Testis (tissue), 3 donors: ENCODE results near the gene ABL1. TPM values are rescaled to one million over a fixed set of nuclear protein-coding genes. Genes with fewer than 3 reads are reported as not detected.

Experiments
- DNase-seq: peaks from one replicate; pipeline ENCODE4 v3.0.0-alpha.2; 2019
- H3K27ac ChIP-seq, 2 donors: fragments of 200-600 bp; sonication (generic); one replicate each; pipeline ENCODE4 v1.5.1; 2019
- H3K27me3 ChIP-seq: fragments of 200-600 bp; sonication (generic); one replicate; pipeline ENCODE4 v1.5.1; 2019
- H3K36me3 ChIP-seq: fragments of 200-600 bp; sonication (generic); one replicate; pipeline ENCODE4 v1.5.1; 2017; ENCODE audit warnings: low read depth; ENCODE audit errors: missing control alignments
- H3K4me1 ChIP-seq: fragments of 200-600 bp; sonication (generic); one replicate; pipeline ENCODE4 v1.5.1; 2019
- H3K4me3 ChIP-seq, 2 donors: fragments of 200-600 bp; sonication (generic); one replicate each; pipeline ENCODE4 v1.5.1; 2017 to 2019
- H3K9me3 ChIP-seq: fragments of 200-600 bp; sonication (generic); one replicate; pipeline ENCODE4 v1.5.1; 2017
- CTCF ChIP-seq, 3 experiments: fragments of 450-650 bp in 2 of 3; fragments of 200-600 bp in 1 of 3; sonication (generic) in 1 of 3; IDR thresholded peaks; one replicate each; pipeline ENCODE4 v1.5.1; 2016 to 2019; ENCODE audit warnings: antibody characterized with exemption in 3 of 3, mild to moderate bottlenecking in 2 of 3, moderate library complexity in 1 of 3
- POLR2A ChIP-seq: fragments of 450-650 bp; IDR thresholded peaks from one replicate; pipeline ENCODE4 v1.6.1; 2017; ENCODE audit warnings: antibody characterized with exemption, mild to moderate bottlenecking, moderate library complexity
- WGBS, 2 donors: methylation state at CpG; one replicate each; pipeline ENCODE4 v1.1.5; 2018; 5-methylcytosine and 5-hydroxymethylcytosine counted together
- intact Hi-C: fragments of 100-400 bp; cut with DNase I; formaldehyde crosslinking; loops from one replicate; pipeline ENCODE4 v1.15.1; 2023; ENCODE audit warnings: low total_unique reads
- polyA plus RNA-seq: library from polyadenylated mRNA; stranded (reverse); fragments of 350-450 nt; fragmentation: Illumina TruSeq; extraction: RNeasy Lipid Tissue Mini Kit (QIAGEN cat#74804); gene quantifications from one replicate; pipeline ENCODE4 v1.2.3, GENCODE V29; 2014; ENCODE audit warnings: low read depth, low replicate concordance; ENCODE audit not compliant: insufficient read depth
- total RNA-seq, 2 donors: library from RNA; depleted of rRNA; stranded (reverse); fragments of >200 nt; gene quantifications; one replicate each; pipeline ENCODE4 v1.2.3, GENCODE V29; 2016

The ABL1 gene
- total and polyA plus RNA-seq, 3 donors from 2014 or later, result 51.0 to 65.9 (median 57.2) TPM

- no peak overlapping the region for H3K27ac ChIP-seq
- no peak for DNase-seq
- intact Hi-C loops, result no loop called here
- 80 to 84% methylated on average over 13 to 25 of the region's 25 CpGs for WGBS, 2 donors
- H3K4me3 ChIP-seq, result no peak overlapping the region
- H3K4me1 ChIP-seq, result peaks cover 5% of the 10 kb centered on the region
- no peaks in the 10 kb centered on the region for H3K9me3 ChIP-seq
- no peaks in the 10 kb centered on the region for H3K36me3 ChIP-seq
- no peak for TF ChIP-seq POLR2A
- TF ChIP-seq CTCF (IDR thresholded peaks at IDR 0.05), result no peak
- no peaks in the 10 kb centered on the region for H3K27me3 ChIP-seq
Observed at GRCh38 chr9:130903194-130904069, 68.4 kb downstream of the ABL1 start.

GRCh38 chr9:130904070-130905044 is 69.3 kb downstream of the ABL1 start:
- Histone ChIP-seq H3K36me3 (no peaks in the 10 kb centered on the region), H3K27ac (no peak overlapping the region), H3K4me1 (peaks cover 1% of the 10 kb centered on the region), H3K9me3 (no peaks in the 10 kb centered on the region), H3K27me3 (no peaks in the 10 kb centered on the region), H3K4me3 (no peak overlapping the region)
- intact Hi-C loops, result no loop called here
- TF ChIP-seq CTCF (IDR thresholded peaks at IDR 0.05) (no peak), POLR2A (no peak)
- WGBS, 2 donors, result 82 to 92% methylated on average over 25 to 48 of the region's 48 CpGs
- no peak for DNase-seq

GRCh38 chr9:130905125-130905901 is 70.3 kb downstream of the ABL1 start:
- H3K36me3 ChIP-seq, result no peaks in the 10 kb centered on the region
- no peak for TF ChIP-seq POLR2A
- H3K9me3 ChIP-seq, result no peaks in the 10 kb centered on the region
- H3K27me3 ChIP-seq, result no peaks in the 10 kb centered on the region
- no peaks in the 10 kb centered on the region for H3K4me1 ChIP-seq
- no peak for DNase-seq
- intact Hi-C loops, result no loop called here
- no peak overlapping the region for H3K4me3 ChIP-seq
- H3K27ac ChIP-seq, result no peak overlapping the region
- 92 to 95% methylated on average over 24 of the region's 24 CpGs for WGBS, 2 donors

GRCh38 chr9:130905902-130906734 is 71.1 kb downstream of the ABL1 start:
- 65 to 76% methylated on average over 18 to 24 of the region's 24 CpGs for WGBS, 2 donors
- intact Hi-C loops, result no loop called here
- Histone ChIP-seq H3K9me3 (no peaks in the 10 kb centered on the region), H3K27me3 (no peaks in the 10 kb centered on the region), H3K4me3 (no peak overlapping the region), H3K27ac (no peak overlapping the region), H3K36me3 (no peaks in the 10 kb centered on the region), H3K4me1 (no peaks in the 10 kb centered on the region)
- DNase-seq, result peak; percentile 71
- no peak for TF ChIP-seq POLR2A
- TF ChIP-seq CTCF (IDR thresholded peaks at IDR 0.05), result no peak
